GM12874 (cell line): ENCODE data around the gene PTAFR.

Source experiments
- TF ChIP-seq, protein P1 (sequence below): IDR thresholded peaks from 2 replicates; pipeline ENCODE4 v1.5.1; 2011; ENCODE audit warnings: low read depth, mild to moderate bottlenecking, control low read depth, low read length, moderate library complexity; ENCODE audit not compliant: insufficient read depth

PTAFR gene

DNA sequence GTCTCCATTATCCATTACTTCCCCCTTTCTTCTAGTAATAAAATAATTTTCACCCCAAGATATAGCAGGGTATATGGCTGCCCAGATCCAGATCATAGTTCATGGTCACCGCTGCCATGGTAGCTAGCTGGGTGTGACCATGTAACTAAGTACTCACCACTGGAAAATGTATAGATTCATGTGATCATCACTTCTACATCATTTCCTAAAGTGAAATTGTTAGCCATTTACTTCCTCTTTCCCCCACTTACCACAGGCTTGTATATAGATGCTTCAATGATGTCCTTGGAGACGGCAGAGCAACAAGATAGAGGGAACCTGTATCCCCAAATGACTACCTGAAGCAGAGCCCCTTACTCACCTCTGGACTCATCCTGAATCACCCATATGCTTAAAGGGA lies 65.3 kb downstream of the PTAFR start:
- TF ChIP-seq, protein P1, sequence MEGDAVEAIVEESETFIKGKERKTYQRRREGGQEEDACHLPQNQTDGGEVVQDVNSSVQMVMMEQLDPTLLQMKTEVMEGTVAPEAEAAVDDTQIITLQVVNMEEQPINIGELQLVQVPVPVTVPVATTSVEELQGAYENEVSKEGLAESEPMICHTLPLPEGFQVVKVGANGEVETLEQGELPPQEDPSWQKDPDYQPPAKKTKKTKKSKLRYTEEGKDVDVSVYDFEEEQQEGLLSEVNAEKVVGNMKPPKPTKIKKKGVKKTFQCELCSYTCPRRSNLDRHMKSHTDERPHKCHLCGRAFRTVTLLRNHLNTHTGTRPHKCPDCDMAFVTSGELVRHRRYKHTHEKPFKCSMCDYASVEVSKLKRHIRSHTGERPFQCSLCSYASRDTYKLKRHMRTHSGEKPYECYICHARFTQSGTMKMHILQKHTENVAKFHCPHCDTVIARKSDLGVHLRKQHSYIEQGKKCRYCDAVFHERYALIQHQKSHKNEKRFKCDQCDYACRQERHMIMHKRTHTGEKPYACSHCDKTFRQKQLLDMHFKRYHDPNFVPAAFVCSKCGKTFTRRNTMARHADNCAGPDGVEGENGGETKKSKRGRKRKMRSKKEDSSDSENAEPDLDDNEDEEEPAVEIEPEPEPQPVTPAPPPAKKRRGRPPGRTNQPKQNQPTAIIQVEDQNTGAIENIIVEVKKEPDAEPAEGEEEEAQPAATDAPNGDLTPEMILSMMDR = no peak

GRCh38 chr1:28110555-28110954 lies 65.9 kb downstream of the PTAFR start:
- TF ChIP-seq, protein P1 = no peak

DNA sequence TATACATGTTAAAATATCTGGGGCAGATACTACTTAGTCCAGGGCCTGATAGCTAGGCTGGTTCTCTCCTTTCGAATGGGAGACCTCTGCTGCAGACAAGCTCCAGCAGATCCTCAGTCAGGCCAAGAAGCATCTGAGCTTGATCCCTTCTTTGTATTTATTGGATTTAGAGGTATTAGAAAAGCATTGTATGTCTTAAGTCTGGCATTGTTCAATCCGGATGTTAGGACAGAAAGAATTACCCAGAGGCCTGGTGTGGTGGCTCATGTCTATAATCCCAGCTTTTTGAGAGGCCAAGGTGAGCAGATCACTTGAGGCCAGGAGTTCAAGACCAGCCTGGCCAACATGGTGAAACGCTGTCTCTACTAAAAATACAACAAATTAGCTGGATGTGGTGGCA lies 66.9 kb downstream of the PTAFR start:
- TF ChIP-seq, protein P1 = no peak

GRCh38 chr1:28108001-28108400 lies 68.5 kb downstream of the PTAFR start:
- TF ChIP-seq, protein P1 = no peak

DNA sequence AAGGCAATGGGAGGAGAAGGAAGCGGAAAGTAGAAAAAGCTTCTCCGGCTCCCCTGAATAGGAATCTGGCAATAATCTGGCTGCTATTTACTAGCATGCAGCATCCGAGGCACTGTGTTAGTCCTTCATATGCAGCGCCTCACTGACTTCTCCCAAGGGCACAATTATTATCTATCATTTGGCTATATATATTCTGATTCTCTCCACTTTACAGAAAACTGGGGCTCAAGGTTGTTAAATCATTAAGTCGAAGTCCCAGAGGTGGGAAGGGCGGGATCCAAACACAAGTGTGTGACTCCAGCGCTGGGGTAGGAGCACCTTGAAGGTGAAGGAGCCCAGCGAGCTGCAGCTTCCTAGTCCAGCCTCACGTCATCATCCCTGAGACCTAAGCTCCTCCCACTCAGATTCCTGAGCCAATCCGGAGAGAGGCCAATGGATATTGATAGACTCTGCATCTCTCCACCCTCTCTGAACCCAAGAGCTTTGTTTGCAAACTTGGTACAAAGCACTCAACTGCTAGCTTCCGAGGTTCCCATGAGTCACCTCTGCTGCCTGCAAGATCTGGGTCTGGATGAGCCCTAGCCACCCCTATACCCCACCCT lies 71.5 kb downstream of the PTAFR start:
- TF ChIP-seq, protein P1 = no peak

GRCh38 chr1:28102189-28102588 lies 74.3 kb downstream of the PTAFR start:
- TF ChIP-seq, protein P1 = no peak

DNA sequence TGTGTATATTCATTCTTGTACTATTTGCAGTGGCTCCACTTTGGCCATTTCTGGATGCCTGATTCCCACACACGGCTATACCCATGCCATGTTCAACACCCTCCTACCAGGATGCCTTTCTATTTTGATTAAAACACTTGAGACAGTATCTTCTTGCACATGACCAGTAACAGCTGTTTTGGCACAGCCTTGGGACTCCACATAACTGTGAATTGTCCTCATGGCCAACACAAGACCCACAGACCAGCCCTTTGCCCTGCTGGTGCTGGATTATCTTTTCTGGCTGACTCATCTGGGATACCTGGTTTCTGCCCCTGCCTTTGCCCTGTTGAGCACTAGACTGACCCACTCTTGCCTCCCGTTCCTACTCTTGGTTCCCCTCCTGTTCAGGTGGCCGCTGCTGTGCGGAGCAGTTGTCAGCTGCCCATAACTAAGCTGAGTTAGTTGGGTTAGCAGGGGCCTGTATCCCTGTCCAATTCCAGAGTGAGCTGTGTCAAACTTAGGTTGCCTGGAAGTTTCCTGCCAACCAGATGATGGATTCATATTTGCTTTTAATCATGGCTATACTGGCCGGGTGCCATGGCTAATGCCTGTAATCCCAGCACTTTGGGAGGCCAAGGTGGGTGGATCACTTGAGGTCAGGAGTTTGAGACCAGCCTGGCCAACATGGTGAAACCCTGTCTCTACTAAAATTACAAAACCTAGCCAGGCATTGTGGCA lies 77.3 kb downstream of the PTAFR start:
- TF ChIP-seq, protein P1 = no peak
